ENCODE results near the gene ZBTB44.
"Not testable (repeated sequence)": the region's sequence is repeated elsewhere in the genome, so short reads cannot be mapped to it uniquely, and the experiment has no call there.

ZBTB44 gene

GRCh38 chr11:130314750-130315285 is at the start of gene ZBTB44:
ZBTB44 (minus strand) TSS chr11:130314917; CDS start chr11:130261873, 53,044 bp downstream.
- DNase-seq: peak; percentile 89

GRCh38 chr11:130359419-130359818 is 44.7 kb upstream of the ZBTB44 start:
- DNase-seq: no peak

- DNase-seq: no peak
Measured at GRCh38 chr11:130358398-130358797, 43.7 kb upstream of the ZBTB44 start.

- DNase-seq: no peak
Measured at GRCh38 chr11:130347261-130347660, 32.5 kb upstream of the ZBTB44 start.

GRCh38 chr11:130344841-130345240 is 30.1 kb upstream of the ZBTB44 start:
- no peak for DNase-seq

- no peak for DNase-seq
Measured at GRCh38 chr11:130340671-130341319, 26.1 kb upstream of the ZBTB44 start.

GRCh38 chr11:130338667-130339066 is 23.9 kb upstream of the ZBTB44 start:
- no peak for DNase-seq

GRCh38 chr11:130337281-130338089 is 22.8 kb upstream of the ZBTB44 start:
- no peak for DNase-seq

- not testable (repeated sequence) for DNase-seq
Measured at GRCh38 chr11:130331397-130331796, 16.7 kb upstream of the ZBTB44 start.

GRCh38 chr11:130330101-130330684 is 15.5 kb upstream of the ZBTB44 start:
- peak; percentile 19 for DNase-seq

- DNase-seq: no peak
Measured at GRCh38 chr11:130328420-130328819, 13.7 kb upstream of the ZBTB44 start.

GRCh38 chr11:130327716-130328115 is 13.0 kb upstream of the ZBTB44 start:
- DNase-seq: no peak

- no peak for DNase-seq
Measured at GRCh38 chr11:130325691-130326090, 11.0 kb upstream of the ZBTB44 start.

- DNase-seq: no peak
Measured at GRCh38 chr11:130323452-130324450, 9.0 kb upstream of the ZBTB44 start.

- no peak for DNase-seq
Measured at GRCh38 chr11:130322126-130322525, 7.4 kb upstream of the ZBTB44 start.

- DNase-seq: no peak
Measured at GRCh38 chr11:130318031-130318673, 3.4 kb upstream of the ZBTB44 start.

- DNase-seq: no peak
Measured at GRCh38 chr11:130315354-130315970, 745 bp upstream of the ZBTB44 start.

- DNase-seq: no peak
Measured at GRCh38 chr11:130314184-130314749, 450 bp downstream of the ZBTB44 start.

- no peak for DNase-seq
Measured at GRCh38 chr11:130313383-130314183, 1.1 kb downstream of the ZBTB44 start.

GRCh38 chr11:130312046-130312445 is 2.7 kb downstream of the ZBTB44 start:
- no peak for DNase-seq
